GM12875 (cell line): Measurements from ENCODE around the gene ZNF18.
"Not testable (repeated sequence)": the region's sequence is repeated elsewhere in the genome, so short reads cannot be mapped to it uniquely, and the experiment has no call there.

ENCODE experiments used
- H3K4me3 ChIP-seq: one replicate; pipeline ENCODE4 v1.5.1; 2011; ENCODE audit warnings: low read depth, low read length, control low read depth
- TF ChIP-seq, protein P1 (sequence below): IDR thresholded peaks from 2 replicates; pipeline ENCODE4 v1.5.1; 2011; ENCODE audit warnings: low read depth, mild to moderate bottlenecking, control low read depth, inconsistent platforms, low read length, moderate library complexity, borderline replicate concordance; ENCODE audit not compliant: insufficient read depth

The ZNF18 gene

DNA sequence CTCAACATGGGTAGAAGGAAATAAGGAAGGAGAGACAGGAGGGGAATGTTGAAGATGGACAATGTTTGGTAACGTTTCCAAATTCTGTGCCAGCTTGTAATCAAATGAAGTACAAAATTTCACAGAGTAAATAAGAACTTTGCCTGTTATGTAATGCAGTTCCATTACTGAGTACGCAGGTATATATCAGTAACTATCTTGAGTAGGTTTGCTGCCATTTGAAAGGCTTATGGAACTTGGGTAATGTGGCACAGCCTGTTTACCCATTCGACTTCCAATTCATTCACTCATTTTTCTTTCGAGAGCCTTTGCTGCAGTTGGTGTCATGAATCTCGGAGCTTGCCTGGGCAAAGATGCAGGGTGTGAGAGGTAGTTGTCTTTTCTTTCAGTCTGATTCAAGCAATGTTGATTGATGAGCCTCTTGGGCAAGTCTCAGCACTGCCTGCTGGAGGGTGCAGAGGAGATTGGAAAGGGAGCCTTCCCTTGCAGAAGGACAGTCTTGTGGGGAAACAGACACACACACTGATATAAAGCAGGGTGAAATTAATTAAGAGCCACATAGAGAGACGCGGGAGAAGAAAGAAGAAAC lies 53.4 kb downstream of the ZNF18 start:
- H3K4me3 ChIP-seq = no peak overlapping the region
- TF ChIP-seq, protein P1, sequence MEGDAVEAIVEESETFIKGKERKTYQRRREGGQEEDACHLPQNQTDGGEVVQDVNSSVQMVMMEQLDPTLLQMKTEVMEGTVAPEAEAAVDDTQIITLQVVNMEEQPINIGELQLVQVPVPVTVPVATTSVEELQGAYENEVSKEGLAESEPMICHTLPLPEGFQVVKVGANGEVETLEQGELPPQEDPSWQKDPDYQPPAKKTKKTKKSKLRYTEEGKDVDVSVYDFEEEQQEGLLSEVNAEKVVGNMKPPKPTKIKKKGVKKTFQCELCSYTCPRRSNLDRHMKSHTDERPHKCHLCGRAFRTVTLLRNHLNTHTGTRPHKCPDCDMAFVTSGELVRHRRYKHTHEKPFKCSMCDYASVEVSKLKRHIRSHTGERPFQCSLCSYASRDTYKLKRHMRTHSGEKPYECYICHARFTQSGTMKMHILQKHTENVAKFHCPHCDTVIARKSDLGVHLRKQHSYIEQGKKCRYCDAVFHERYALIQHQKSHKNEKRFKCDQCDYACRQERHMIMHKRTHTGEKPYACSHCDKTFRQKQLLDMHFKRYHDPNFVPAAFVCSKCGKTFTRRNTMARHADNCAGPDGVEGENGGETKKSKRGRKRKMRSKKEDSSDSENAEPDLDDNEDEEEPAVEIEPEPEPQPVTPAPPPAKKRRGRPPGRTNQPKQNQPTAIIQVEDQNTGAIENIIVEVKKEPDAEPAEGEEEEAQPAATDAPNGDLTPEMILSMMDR = no peak

DNA sequence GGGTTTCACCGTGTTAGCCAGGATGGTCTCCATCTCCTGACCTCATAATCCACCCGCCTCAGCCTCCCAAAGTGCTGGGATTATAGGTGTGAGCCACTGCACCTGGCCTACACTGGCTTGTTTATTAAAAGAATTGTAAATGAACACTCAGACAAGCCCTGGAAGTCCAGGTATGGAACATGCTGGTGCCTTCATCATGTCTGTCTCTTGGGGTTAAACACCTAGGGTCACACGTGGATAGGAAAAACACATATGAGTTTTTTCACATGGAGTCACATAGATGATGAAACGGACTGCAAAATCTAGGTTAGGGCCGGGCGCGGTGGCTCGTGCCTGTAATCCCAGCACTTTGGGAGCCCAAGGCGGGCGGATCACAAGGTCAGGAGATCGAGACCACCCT lies 54.2 kb downstream of the ZNF18 start:
- H3K4me3 ChIP-seq = not testable (repeated sequence)

DNA sequence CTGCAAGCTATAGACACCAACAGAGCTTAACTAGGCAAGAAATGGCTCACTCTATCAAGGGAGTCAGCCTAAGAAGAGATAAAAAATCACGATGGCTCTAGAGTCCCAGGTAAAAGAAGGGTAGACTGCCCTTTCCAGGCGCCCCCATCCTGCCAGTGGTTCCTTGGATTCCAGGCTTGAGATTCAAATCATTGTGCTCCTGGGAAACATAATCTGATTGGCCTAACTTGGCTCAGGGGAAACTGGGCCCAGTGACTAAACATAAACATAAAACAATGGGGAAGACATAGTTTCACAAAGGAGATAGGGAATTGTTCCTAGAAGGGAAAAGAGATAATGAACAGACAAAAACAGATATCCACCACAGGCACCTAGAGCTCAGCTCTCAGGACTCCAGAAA lies 56.4 kb downstream of the ZNF18 start:
- TF ChIP-seq, protein P1 = no peak
- H3K4me3 ChIP-seq = no peak overlapping the region

DNA sequence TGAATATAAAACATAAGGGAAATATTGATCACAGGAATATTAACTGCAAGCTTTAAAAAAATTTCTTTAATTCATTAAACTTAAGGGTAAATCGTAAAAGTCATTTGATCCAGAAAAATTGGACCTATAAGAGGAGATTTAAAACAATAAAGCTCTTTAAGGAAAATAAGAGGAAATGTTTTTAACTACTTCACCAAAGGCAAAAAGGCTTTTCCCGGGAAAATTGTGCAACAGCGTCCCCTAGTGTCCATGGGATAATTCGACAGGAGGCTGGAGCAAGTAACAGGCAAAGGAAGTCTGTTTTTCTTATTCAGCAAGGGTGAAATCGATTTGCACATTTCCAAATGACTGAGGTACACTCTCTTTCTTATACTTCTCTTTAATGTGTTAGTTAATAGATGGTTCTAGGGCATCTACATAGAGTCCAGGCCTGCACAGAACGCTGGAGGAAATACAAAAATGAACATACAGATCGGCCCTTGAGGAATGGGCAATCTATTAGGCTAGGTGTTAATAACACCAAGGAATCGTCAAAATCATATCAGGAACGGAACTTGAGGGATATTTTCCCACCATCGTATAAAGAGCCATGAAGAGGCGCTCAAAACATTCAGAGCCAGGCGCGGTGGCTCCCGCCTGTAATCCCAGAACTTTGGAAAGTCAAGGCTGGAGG lies 61.4 kb downstream of the ZNF18 start:
- H3K4me3 ChIP-seq = no peak overlapping the region
- TF ChIP-seq, protein P1 = peak; percentile 61; the same call in 1 of the 2 replicates

DNA sequence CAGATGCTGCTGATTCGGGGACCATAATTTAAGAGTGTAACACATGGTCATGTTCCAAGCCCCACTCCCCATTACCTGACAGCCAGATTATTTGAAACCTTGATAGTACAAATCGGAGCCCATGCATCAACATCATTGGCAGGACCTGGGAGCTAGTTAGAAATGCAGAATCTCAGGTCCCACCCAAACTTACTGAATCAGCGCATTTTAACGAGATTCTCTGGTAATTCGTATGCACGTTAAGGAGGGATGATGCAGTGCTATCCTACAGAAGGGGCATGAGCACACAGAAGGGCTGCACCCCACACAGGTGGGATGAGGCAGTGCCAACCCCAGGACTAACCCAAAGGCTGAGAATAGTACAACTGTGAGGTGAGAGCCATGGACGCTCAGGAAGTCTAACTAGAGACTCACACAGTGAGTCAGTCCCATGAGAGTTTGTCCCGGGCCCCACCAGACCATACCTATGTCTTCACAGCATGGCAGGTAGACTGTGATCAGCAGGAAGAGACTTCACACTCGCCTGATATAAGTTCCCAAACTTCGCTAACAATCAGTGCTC lies 64.9 kb downstream of the ZNF18 start:
- TF ChIP-seq, protein P1 = no peak

DNA sequence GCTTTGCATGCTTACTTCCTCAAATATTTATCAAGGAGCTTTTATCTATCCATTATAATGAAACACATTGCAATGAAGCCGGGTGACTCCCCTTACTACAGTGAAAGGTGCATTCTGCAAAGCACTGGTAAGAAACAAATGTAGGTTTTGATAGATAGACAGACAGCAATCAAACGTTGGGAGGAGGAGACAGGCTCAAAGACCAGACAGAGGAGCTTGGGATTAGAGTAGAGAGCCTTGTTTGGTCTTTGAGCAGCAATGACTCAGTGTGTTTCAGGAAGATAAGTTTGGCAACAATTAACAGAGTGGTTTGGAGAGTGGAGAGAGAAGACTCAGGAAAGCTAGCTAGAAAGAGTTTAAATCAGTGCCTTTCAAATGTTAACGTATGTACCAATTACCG lies 68.8 kb downstream of the ZNF18 start:
- no peak overlapping the region for H3K4me3 ChIP-seq
- TF ChIP-seq, protein P1 = no peak

More for the DNA sequence above, 64.9 kb downstream of the ZNF18 start:
- H3K4me3 ChIP-seq = no peak overlapping the region
